HG03159 (cell line): ENCODE results near the gene RUNX1.
"Not testable (repeated sequence)": the region's sequence is repeated elsewhere in the genome, so short reads cannot be mapped to it uniquely, and the experiment has no call there.

Experiments used
- ATAC-seq: cut with Tn5 transposase; IDR thresholded peaks from one replicate; pipeline ENCODE4 v1.9.1; 2021; ENCODE audit warnings: mild to moderate bottlenecking, moderate library complexity; ENCODE audit not compliant: unreplicated experiment

RUNX1 gene

DNA sequence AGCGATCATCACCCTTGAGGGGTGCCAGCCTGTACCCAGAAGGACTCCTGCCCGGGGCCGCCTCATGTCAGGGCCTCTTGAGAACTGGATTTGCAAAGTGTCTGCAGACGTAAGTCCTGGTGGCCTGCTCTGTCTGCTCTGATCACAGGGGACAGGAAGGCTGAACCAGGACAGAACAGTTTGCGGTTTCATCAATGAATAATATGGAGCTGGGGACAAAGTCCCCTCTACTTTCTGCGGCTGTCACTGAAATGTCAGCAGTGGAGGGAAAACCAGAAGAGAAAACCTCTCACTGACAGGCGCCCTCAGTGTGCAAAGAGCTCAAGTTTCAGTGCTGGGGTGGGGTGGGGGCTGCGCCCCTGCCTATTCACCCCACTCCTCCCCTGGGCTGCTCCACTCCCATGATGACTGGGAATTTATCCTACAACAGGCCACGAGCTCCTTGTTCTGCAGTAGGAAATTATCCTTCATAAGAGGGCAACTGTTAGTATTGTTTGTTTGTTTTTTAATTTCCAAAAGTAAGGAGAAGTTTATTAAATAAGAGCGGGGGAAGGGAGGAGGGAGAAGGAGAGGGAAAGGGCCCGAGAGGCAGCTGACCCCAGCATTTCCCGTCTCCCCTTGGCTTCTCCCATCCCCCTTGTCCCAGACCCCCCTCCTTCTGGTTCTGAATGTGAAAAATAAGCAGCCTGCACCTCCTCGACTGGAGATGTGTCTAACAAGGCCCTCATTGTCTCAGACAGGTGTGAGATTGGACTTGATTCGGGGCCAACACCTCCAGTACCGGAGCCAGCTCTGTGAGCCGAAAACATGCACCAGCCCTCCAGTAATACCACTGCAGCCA is 231.1 kb downstream of the RUNX1 start:
- ATAC-seq: no peak

DNA sequence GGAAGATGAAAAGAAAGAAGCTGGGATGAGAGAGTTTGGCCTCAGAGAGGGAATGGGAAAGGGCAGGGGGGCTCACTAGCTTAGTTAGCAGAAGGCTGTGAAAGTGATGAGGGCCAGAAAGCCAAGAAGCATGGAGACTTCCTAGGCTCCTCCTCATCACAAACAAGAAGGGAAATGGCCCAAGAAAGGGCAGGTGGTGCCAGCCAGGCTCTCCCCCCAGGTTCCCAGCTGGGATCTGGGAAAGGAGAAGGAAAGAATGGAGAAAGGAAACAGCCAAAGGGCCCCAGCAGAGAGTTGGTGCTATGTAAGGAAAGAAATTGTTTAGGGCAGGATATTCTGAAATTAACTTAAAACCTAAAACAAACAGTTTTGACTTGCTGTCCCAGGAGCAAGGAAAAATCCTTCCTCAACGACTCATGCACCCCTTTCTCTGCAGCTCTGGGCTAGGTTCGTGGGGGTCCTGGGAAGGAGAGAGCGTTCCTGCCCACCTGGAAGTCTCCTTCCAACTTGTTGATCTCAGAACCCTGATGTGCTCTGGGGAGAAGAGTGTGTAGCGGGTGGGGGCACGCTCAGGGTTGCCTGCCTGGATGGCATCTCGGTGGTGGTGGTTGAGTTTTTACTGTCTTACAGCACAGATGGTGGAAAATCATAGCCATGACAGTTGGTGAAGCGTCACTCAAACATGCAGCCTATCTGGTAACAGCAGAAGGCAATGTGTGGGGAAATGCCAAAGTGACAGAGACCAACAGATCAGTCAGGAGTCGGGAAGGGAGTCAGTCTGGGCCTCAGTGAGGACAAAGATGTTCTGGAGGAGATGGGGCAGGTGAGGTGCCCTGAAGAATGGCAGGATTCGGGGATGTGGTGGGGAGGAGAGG is 233.0 kb downstream of the RUNX1 start:
- ATAC-seq: no peak

DNA sequence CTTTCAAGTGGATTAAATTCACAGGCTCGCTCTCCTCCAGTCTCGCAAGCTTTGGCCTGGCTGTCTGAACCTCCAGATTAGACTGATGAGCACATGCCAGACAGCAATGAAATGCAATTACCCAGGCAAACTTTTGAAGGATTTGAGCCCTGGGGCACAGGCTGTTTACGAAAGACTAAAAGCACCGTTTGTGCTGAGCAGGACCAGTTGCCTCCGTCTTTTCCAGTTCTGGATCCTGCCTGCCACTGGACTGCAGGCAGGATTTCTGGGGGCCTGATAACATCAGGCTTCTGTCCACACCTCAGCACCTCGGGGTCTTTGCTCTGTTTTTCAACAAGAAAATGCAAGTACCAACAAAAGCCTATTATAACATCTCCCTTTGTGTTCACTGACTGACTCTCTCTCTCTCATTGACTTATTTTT is 234.6 kb downstream of the RUNX1 start:
- no peak for ATAC-seq

DNA sequence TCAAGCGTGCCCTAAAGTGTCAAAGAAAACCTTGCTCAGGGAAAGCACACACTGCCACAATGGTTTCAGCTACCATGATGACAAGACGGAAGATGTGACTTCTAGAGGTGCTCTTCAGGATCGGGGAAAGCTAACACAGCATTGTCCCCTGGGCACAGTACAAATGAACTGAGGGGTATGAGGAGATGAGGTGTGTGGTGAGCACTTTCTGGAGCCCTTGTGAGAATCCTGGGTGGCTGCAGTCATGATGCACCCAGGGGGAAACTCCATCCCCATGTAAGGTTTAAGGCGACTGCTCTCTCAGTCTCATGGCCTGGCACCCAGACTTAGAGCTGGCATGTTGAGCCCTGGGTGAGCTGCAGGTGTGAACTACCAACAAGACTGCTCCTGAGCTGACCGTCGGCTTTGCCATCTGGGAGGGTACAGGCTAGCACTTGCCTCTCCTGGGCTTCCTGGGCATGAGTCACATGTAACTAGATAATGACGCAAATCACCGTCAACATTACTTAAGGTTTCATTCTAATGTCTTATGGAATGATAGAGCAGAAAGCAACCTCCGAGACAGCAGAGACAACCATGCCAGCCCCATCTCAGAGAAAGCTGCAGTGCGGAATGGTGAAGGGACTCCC is 235.7 kb downstream of the RUNX1 start:
- ATAC-seq: no peak

DNA sequence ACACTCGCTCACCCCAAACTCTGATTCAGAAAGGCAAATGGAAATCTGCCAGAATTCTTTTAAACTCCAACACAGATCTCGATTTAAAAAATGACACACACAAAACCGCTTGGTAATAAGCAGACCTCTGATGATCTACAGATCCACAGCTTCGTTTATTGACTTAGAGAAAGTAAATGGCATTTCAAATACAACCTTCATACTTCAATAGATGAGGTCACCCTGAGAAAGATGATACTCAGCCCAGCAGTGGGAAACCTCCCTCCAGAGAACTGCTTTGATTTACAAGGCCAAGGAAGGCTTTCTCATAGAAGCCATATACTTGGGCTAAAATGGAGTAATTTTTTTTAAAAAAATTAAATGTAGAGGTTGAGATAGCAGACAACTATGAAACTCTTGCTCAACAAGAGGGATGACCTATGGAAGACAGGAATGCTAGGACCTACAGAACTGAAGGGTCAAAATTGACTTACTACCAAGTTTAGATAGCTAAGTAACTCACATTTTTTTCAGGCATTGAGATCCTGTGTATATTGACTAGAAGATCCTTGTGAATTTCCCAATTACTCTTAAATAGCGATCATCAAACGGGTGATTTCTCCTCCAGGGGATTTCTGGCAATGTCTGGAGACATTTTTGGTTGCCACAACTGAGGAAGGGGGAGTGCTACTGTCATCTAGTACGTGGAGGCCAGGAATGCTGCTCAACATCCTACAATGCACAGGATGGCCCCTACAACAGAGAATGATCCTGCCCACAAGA is 236.4 kb downstream of the RUNX1 start:
- no peak for ATAC-seq

DNA sequence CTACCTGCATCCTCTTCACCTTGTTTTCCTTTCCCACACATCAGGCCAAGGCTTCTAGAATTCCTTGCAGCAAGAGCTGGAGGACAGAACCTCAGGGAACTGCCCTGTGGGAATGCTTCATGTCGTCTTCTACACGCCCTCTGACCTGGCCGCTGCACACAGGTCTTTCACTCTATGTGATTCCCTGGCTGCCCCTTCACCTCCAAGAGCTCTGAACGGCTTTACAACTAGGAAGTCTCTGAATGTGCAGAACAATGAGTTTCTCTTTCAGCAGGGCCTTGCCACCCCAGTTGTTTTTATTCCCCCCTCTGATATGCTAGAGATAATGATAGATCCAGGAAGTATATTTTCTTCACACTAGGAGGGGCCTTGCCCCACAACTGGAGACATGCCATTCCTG is 237.7 kb downstream of the RUNX1 start:
- ATAC-seq: no peak

DNA sequence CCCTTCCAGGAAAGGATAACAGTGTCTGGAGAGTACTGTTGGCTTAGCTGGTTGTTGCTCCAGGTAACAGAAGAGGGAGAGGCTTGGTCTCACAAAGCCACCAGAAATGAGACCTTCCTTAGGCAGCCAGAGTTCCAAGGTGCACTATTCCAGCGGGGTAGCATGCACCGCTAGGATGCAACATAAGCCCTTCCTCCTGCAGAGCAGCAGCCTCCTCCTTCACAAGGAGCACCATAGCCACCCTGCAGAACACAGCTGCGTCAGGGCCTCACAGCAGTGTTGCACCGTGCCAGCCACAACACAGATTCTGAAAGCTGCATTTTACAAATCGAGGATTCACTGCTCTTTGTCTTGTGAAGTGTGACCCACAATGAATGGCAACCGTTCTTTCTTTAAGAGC is 238.3 kb downstream of the RUNX1 start:
- no peak for ATAC-seq

DNA sequence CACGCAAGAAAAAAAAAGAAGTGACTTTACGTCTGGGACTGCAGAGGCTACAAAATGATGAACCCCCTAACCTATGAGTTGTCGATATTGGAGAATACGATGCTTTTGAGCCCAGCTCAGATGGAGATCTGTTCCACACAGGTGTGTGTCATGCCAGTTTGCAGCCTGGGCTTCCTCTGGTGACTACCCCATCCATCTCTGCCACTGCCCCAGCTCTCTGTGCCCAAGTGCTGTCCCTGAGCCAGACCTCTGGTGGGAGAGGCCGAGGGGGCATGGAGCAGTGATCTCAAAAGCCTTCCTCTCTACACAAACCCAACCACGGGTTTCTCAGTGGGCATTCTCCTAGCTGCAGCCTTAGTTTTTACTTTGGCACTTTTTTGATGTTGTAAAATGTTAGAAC is 239.3 kb downstream of the RUNX1 start:
- ATAC-seq: no peak

DNA sequence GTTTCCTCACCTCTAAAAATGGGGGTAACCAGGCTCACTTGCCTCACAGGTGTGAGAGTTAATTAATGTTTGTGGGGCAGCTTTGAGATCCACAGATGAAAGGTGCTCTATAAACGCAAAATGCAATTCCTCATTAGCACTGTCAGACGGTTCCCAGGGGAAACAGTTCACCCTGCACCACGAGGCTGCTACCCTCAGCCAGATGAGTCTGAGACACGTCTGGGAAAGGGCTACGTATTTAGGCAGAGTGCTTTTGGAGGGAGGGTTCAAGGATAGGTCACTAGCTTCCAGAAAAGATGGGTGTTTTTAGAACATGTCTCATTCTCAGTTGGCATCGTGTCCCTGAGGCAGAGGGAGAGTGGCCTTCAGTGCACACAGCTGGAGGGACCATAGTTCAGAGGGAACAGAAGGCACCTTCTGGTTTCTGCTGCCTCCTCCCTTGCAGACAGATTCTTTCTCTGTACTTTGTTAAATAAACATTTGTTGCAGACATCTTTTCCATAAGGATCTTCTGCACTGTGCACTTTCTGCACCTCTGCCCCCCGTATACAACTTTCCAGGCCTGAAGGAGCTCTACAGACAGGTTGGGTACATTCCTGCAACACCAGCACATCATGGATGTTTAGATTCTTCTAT is 240.4 kb downstream of the RUNX1 start:
- no peak for ATAC-seq

DNA sequence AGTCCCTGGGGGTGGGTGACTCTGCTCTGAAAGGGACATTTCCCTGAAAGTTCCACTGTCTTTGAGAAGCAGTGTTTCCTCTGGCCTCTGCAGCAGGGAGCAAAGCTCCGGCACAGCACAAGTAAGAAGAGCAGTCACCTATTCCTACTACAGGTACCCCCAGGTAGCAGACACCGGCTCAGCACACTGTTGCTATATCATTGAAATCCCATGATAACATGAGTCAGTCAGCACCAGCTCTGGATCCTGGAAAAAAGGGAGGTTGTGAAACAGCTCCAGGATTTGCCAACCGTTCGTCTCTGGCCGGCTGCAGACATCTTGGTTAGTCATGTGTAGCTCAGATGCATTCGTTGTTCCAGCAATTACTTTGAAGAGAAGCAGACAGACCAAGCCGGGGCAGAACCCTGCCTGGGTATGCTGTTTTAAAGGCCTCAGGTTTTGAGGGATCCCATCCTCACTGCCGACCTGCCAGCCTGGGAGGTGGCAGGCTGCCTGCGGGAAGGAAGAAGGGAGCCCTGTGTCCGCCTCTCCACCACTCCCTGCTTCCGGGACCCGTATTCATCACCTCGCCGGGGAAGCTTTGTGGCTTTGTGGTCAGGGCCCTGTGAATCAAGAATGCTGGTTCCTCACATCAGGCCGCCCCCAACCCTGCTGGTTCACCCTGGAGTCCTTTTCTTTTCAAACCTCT is 241.1 kb downstream of the RUNX1 start:
- ATAC-seq: no peak

DNA sequence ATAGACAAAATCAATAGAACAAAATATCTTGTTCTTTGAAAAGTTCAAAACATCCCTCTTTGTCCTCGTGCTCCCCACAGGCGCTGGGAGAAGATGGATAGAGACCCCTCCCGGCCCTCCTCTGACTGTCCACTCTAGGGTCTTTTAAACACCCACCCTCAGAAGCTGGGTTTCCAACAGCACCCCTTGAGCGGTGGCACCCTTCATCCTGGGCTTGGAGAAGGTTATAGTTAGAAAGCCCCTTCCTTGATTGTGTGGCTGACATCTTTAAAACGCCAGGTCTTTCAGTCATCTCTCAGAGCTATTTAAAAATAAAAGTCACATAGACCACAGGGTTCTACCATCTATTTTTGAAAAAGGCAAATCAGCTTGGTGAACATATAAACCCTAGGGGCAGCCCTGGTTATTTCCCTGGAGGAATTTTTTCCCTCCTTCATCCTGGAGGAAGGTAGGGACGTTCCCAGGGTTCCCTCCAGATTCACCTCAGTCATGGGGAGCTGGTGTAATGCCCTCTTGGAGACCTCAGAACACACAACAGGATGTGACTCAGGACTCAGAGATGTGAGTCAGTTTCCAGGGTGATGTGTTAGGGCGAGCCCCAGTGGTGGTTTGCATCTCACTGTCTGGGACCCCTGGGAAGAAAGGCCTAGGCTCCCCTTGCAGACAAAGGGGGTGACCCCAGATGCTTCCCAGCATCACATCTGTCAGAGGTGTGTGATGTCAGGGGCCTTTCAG is 241.8 kb downstream of the RUNX1 start:
- no peak for ATAC-seq

DNA sequence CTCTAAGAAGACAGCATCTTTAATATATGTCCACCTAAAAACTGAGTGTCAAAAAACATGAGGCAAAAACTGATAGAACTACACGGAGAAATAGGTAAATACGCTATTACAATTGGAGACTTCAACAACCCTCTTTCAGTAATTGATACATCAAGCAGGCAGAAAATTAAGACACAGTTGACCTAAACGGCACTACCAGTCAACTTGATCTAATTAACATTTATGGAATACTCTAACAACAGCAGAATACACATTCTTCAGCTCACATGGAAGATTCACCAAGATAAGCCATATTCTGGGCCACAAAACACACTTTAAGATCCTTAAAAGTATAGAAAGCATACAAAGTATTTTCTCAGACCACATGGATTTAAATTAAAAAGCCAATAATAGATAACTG is 242.7 kb downstream of the RUNX1 start:
- ATAC-seq: no peak

DNA sequence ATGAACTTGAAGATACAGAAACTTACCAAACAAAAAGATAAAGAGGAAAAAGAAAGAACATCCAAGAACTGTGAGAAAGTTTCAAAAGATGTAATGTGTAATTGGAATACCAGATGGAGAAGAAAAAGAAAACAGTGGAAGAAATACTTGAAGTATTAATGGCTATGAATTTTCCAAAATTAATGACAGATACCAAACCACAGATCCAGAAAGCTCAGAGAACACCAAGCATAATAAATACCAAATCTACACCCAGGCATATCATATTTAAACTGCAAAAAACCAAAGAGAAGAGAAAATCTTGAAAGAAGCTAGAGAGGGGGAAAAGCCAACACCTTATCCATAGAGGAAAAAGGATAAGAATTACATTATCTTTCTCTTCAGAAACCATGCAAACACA is 243.9 kb downstream of the RUNX1 start:
- ATAC-seq: no peak

DNA sequence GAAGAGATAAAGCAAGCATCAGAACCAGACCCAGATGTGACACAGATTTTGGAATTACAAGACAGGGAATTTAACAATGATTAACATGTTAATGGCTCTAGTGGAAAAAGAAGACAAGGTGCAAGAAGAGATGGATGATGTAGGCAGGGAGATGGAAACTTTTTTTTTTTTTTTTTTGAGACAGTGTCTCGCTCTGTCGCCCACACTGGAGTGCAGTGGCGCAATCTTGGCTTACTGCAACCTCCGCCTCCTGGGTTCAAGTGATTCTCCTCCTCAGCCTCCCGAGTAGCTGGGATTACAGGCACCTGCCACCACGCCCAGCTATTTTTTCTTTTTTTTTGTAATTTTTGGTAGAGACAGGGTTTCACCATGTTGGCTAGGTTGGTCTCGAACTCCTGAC is 244.5 kb downstream of the RUNX1 start:
- ATAC-seq: not testable (repeated sequence)

DNA sequence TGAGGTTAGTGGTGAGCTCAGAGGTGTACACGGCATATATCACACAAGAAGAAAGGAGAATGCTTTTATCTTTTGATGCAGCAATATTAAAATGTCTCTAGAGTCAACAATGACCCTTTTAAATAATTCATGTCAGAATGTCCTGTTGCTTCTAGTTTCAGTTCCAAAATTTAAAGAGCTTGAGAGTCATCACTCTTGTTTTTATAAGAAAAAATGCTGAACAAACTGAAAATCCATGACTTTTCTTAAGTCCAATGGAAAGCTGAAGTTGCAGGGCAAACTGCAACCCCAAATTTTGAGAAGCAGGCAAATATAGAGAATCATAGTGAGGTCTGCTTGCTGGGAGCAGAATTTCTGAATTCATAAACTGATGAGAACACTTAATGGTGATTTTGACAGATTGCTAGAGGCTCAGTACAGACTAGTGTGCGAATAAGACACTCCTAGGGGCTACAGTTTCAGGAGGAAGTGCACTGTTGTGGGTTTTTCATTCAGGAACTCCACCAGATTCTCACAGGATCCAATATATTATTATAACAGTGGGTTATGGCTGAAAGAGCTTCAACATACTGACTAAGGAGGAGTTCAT is 245.2 kb downstream of the RUNX1 start:
- ATAC-seq: no peak

DNA sequence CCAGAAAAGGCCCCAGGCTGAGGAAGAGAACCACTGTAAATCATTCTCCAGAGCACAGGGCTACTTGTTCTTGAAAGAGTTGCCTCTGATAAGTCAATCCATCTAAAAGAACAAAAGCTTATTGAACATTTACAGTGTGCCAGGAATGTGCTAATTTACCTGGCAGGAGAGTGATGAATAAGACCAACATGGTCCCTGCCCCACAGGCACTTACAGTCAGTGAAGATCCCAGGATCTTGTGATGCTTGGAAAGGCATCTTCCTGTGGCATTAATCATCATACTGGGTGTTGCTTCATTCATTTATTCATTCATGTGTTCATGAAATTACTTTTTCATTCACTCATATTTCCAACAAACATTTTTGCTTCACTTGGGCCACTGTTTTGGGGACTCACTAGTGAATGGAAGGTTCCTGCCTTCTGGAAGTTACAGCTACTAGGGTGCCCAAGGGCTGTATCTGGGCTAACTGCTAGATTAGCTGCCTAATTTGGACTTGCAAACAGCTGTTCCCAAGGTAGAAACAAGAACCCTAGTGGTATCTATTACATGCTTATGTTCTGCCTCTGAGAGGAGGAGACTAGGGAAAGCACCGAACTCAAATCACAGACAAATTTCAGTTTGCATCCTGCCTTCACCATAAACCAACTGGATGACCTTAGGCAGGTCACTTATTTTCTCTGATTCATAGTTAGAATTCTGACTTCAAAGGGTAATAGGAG is 246.8 kb downstream of the RUNX1 start:
- no peak for ATAC-seq

DNA sequence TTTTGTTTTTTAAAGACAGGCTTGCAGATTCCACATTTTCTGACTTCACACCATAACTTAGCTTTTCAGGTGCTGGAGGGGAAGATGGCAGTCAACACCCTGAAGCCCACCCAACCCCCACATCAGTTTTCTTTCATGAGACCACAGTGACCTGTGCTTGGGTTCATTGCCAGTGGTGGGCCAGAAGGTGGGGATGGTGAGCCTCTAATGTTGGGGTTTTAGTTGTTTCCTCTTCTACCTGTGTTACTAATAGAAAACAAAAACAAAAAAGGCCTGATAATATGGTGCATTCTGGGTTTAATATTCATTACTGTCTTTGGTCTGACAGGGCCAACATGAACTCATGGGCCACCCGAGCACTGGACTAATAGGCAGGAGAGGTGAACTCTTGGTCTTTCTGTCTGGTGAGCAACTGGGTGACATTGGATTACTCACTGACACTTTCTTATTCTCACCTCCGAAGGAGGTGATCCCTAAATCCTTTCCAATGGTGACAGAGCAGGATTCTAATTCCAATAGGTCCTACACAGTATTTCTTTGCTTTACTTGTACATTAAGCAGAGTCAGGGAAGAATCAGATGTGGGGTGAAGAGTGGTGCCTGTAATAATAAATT is 247.5 kb downstream of the RUNX1 start:
- ATAC-seq: no peak
